GM21737 (cell line): ENCODE data around the gene POTEF.
"Not testable (repeated sequence)": the region's sequence is repeated elsewhere in the genome, so short reads cannot be mapped to it uniquely, and the experiment has no call there.

ENCODE experiments used
- ATAC-seq: cut with Tn5 transposase; IDR thresholded peaks from one replicate; pipeline ENCODE4 v1.9.1; 2021; ENCODE audit warnings: mild to moderate bottlenecking, moderate library complexity; ENCODE audit not compliant: unreplicated experiment

Gene POTEF

DNA sequence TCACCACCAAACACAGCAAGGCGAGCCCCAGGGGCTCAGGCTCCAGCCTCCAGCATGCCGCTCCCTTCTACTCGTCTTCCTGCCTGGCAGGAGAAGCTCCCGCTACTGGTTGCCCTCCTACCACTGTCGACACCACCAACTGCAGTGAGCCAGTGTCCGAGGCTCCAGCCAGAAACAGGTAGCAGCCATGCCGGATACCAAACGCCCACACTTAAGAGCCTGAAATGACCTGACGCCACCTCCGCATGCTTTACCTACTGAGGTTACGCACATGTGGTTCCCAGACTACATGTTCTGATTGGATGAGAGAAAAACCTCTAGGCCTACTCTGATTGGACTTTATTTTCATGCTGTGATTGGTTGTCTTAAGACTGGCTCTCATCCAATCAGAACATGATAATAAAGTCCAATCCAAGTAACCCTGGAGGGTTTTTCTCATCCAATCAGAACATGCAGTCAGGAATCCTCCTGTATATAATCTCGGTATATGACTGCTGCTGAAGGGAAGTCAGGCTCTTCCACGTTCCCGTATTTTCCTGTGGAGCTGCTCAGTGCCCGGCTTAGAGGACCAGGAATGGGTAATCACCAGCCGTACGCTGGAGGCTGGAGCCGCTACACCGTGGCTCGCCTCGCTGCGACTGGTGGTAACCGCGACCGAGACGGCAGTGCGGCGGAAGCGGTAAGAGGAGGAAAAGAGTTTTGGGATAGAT, at the start of gene POTEF:
Gene POTEF, minus strand, starts transcription at position 103 of the 710 bp plus-strand sequence. CDS start 8,707 bp downstream, outside the sequence.
- not testable (repeated sequence) for ATAC-seq

DNA sequence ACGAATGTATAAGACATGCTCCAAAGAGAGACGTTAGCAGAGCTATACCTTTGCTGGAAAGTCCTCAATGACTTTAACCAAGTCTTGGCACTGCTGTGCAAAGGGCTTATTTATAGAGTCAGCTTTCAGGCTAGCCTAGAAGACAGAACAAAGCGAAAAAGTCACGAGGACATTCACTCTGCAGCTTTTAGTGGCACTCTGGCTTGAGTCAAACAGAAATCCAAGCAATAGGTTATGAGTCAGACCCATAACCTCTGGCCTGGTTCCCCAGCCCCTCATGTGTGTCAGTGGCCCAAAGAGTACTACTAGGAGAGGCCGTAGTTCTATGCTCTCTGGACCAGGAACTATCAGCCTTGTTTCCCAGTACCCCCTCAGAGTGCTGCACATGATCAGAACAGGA, 45.8 kb upstream of the POTEF start:
- ATAC-seq, result not testable (repeated sequence)

DNA sequence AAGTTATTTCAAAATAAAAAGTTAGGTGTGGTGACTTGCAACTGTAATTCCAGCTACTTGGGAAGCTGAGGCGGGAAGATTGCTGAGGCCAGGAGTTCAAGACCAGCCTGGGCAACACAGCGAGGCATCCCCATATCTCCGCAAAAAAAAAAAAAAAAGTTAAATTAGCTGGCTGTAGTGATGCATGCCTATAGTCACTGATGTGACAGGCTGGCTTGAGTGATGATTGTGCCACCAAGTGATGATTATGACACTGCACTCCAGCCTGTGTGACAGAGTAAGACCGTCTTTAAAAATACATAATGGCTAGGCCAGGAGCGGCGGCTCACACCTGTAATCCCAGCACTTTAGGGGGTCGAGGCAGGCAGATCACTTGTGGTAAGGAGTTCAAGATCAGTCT, 40.9 kb upstream of the POTEF start:
- ATAC-seq, result no peak

DNA sequence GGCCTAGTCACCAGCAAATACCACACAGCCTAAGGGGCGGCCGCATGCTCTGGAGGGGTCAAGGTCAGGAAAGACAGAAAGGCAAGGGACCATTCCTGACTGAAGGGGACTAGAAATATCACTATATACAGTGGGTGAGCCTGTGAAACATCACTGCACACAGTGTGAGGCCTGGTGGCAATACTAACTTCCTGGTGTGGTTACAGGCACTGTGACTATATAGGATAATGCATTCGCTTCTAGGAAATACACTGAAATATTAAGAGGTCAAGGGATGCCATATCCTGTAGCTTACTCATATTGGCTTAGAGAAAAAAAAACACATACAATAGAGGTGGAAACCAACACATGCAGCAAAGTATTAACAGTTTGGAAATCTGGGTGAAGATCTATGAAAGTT, 40.1 kb upstream of the POTEF start:
- ATAC-seq, result not testable (repeated sequence)

DNA sequence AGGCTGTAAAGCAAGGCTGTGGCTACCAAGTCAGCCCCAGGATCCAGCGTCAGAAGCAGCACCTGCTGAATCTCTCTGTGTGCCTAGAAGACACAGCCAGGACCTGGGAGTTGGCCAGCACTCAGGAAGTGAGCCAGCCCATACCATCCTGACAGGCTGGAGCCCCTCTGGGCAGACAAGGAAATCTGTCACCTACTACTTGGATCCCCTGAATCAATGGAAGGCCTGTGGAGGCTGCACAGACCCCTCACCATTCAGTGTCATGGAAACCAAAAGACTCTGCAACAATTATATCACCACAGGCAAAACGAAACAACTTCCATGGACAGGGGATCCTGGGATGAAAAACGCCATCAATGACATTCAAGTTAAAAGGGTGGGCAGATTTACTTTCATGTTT, 37.6 kb upstream of the POTEF start:
- ATAC-seq, result not testable (repeated sequence)

DNA sequence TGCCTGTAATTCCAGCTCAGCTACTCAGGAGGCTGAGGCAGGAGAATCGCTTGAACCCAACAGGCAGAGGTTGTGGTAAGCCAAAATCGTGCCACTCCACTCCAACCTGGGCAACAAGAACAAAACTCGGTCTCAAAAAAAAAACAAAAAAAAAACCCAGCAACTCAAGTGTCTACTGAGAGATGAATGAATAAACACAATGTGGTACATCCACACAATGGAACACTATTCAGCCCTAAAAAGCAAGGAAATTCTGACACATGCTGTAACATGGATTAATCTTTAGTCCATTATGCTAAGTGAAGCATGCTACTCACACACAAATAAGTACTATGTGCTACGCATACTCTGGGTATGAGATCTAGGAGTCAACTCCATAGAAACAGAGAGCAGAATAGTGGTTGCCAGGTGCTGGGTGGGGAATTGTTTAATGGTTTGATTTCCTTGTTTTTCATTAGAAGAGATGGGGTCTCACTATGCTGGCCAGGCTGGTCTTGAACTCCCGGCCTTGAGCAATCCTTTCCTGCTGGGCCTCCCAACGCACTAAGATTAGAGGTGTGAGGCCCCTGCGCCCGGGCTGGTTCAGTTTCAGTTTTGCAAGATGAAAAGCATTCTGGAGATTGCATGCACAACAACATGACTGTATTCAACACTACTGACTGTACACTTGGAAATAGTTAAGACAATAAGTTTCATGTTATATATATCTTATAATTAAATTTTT, 36.4 kb upstream of the POTEF start:
- ATAC-seq, result no peak

DNA sequence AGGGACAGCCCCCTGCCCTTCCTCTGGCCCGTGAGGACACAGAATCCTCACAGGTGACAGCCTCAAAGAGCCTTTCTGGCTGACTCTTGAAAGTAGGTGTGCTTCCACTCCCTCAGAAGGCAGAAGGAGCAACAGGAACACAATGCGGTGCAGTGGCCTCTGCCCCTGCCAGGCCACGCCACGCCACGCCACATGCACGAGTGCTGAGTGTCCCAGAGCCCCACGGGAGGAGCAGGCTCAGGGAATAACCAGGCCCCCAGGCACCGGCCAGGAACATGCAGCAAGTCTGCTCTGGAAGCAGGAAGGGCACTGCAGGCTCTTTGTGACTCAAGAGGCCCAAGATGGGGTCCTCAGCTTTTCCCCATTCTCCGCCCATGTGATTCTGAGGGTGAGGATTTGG, 33.9 kb upstream of the POTEF start:
- no peak for ATAC-seq

DNA sequence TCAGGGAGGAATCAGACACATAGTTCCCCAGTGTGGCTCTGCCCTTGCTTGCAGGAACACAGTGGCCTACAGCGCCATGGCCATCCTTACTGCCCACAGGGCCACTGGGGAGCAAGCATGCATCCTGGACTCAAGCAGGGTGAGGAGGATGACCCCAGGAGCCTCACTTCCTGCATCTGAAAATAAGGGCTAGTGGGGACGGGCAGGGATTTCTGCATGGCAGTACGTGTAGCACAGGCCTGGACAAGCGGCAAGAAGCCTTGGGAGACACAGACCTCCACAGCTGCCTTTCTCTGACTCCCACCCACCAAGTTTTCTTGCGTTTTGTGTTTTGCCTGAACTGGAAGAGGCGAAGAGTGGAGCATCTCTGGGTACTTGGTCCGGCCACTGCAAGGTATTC, 33.5 kb upstream of the POTEF start:
- ATAC-seq, result not testable (repeated sequence)

DNA sequence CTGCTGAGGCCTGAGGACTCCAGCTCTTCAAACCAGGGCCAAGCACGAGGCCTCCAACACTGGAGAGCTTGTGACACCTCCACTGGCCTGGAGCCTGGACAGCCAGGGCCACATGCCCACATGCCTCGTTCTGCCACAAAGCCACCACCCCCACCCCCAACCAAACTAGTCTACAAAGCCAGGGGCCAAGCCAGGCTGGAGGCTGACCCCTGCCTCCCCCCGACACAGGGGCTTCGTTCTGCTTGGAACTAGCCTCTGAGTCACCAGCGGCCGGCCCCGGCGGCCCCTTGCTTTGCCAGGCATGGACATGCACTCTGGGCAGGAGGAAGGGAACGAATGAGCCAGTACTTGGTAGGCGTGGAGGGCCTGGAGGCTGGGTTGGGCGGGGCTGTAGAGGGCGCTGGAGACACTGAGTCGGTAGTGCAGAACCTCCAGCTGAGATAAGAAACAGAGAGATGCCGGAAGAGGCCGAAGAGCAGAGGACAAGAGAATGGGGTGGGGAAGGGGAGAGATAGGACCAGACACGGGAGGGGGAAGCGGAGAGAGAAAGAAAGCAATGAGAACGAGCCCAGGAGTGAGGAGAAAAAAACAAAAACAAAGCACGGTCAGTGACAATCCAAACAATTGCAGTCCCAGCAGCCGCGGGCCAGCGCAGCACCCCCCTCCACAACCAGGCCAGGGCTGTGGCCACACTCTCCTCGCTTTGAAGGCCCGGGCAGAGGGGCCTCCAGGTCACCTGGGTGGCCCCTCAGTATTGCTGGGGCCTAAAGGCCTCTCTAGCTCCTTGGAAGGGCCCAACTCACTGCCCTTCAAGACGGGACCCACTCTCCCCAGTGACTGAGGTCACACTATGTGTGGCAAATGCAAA, 32.0 kb upstream of the POTEF start:
- ATAC-seq, result not testable (repeated sequence)

DNA sequence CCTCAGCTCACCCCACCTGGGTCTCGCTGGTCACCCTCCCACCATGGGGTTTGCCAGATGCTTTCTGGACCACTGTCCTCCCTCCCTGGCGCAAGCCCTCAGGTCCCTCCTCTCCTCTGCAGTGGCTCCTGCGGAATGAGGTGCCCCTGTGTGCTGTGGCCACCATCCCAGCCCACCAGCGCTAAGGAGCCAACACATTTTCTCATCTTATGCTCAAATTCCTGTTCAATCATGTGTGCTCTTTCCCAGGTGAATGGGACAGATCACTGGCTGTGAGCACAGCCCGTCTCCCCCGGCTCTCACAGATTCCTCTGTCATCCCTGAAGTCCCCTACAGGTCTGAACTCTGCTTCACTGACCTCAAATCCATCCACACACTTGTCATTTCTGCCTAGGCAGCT, 31.1 kb upstream of the POTEF start:
- ATAC-seq, result no peak

DNA sequence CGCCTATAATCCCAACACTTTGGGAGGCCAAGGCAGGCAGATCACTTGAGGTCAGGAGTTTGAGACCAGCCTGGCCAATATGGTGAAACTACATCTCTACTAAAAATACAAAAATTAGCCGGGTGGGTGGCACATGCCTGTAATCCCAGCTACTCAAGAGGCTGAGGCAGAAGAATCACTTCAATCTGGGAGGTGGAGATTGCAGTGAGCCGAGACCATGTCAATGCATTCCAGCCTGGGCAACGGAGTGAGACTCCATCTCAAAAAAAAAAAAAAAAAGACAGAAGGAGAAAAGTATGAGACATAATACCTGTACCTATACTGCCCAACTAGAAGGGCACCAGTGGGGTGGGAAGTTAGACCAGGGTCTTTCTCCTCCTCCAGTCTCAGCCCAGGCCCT, 30.4 kb upstream of the POTEF start:
- not testable (repeated sequence) for ATAC-seq

DNA sequence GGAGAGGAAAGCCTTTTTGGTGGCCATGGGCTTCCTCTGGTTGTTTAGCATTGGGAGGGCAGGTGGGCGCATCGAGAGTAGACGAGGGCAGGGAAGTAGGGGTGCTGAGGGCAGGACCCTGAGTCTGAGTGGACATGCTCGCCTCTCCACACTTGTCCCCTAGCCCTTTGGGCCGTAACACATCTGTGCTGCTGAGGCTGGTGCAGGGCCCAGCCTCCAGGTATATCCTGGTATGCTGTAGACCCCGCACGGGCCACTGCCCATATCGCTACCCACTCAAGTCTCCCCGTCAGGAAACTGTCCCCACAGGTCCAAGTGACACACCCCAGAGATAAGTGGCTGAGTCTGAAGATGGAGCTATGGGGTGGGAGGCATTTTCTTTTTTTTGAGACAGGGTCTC, 29.6 kb upstream of the POTEF start:
- no peak for ATAC-seq

DNA sequence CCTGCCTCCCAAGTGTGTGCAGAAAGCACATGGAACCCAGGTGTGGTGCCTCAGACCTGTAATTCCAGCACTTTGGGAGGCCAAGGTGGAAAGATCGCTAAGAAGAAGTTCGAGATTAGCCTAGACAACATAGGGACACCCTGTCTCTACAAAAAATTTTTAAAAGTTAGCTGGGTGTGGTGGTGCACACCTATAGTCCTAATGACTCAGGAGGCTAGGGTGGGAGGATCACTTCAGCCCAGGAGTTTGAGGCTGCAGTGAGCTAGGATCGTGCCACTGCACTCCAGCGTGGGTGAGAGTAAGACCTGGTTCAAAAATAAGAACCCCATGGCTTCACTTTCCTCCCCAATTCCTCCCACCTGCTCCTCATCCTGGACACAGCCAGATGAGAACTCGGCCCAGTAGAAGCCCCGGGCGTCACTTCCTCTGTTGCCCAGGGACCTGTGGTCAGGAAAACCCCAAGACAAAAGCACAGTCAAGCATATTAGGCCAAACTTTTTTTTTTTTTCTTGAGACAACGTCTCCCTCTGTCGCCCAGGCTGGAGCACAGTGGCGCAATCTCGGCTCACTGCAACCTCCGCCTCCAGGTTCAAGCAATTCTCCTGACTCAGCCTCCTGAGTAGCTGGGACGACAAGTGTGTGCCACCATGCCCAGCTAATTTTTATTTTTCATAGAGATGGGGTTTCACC, 28.9 kb upstream of the POTEF start:
- ATAC-seq, result peak; percentile 89

DNA sequence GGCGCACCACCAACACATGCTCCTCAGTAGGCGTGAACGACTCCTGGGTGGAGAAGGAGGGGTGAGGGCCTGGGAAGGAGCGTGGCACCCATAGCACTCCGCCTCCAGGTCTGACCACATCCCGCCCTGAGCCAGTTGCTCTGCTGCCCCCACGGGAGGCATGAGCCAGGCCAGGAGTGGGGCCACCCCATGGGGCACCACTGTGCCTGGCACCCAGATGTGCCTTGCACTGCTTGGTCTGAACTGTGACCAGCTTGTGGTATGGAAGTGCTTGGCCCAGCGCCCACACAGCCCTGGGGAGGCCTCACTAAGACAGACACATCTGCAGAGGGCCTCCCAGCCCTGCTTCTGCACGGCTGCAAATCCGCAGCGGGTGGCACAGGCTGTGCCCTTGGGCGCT, 28.3 kb upstream of the POTEF start:
- peak; percentile 33 for ATAC-seq

DNA sequence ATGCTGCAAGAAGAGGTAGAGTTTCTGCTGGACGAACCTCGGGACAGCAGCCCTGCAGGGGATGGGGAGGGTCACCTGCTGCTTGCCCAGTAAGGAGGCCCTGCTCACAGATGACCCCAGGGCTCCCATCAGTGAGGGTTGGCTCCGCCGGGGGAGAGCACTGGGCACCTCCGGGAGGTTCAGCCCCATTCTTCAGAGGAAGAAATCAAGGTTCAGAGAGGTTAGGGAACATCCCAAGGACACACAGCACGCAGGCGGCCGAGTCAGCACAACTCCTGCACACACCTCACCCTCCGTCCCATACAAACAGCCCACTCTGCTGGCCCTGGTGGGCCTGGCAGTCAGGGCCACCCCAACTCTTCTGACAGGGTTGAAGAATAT, 27.6 kb upstream of the POTEF start:
- no peak for ATAC-seq

DNA sequence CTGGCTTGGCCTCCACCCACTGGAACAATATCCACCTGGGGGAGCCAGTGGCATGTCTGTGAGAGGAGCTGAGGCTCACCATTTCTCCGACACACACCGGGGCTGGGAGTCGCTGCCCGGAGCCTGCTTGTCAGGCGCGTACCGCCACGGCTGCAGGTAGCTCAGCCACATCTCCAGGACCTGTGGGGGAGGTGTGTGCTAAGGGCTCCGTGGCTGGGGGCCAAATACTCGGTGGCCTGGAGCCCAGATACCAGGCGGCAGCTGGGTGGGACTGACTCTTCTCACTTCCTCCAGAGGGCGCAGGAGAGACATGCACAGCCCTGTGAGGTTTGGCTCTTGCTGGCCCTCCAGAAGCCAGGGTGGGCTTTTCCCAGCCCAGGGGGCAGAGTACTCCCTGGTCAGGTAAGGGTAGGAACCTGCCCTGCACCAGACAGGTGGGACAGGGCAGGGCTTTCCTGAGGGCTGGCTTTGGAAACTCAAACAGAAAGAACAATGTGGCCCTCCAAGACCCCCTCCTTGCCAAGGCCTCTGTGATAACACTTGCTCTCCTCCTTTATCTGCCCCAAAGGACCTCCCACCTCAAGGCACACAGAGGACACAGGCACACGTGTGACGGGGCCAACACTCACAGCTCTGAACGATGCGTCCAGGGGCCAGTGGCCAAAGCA, 27.1 kb upstream of the POTEF start:
- not testable (repeated sequence) for ATAC-seq

DNA sequence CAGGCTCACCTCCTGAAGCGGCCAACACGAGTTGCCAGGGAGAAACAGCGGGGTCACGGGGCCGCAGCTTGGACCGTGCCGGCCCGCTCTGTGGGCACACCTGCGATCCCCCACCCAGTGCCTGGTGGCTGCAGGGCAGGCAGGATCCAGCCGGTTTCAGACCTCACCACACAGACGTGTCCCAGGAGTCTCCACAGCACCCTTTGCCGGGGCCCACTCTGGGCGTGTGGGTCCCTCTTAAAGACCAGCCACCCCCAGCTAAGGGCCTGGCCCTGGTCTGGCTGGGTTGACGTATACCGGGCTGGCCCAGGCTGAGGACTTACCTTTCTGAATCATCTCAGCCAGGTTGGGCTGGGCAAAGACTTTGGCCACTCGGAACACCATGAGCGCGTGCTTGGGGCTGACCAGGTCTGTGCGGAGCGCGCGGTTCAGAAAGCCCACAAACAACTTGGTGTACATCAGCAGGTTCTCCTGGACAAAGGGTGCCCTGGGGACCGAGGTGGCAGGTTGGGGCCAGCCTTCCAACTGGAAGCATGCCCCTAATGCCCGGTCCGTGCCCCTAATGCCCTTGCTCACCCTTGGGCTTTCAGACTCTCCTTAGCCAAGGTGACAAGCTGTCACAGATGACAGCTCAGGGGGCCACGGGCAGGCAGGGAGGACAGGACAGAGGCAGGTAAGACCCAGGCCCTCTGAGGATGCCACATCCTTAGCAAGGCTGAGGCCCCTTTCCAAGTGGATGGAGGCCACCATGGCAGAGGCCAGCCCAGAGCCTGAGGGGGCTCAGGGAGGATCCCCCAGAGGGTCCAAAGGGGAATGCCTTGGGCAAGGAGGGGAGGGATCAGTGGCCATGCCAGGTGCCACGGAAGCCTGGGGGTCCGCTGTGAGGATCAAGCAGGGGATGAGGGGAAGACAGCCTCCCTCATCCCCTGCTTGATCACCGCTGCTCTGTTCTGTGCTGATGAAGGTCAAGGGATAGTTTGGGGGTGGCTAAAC, 26.0 kb upstream of the POTEF start:
- no peak for ATAC-seq

DNA sequence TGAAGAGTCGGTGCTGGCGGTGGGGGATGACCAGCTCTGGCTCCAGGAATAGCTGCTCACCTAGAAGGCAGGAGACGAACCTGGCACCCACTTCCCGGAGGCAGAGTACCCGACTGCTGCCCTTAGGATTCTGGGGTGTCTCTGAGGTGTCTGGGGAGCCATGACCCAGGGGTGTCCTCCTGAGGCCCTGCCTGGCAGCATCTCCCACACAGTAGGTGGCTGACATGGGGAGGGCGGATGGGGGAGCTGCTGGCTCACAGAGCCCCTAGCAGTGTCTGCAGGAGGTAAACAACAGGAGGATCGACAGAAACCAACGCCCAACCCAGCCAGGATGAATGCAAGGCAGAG, 25.4 kb upstream of the POTEF start:
- not testable (repeated sequence) for ATAC-seq

DNA sequence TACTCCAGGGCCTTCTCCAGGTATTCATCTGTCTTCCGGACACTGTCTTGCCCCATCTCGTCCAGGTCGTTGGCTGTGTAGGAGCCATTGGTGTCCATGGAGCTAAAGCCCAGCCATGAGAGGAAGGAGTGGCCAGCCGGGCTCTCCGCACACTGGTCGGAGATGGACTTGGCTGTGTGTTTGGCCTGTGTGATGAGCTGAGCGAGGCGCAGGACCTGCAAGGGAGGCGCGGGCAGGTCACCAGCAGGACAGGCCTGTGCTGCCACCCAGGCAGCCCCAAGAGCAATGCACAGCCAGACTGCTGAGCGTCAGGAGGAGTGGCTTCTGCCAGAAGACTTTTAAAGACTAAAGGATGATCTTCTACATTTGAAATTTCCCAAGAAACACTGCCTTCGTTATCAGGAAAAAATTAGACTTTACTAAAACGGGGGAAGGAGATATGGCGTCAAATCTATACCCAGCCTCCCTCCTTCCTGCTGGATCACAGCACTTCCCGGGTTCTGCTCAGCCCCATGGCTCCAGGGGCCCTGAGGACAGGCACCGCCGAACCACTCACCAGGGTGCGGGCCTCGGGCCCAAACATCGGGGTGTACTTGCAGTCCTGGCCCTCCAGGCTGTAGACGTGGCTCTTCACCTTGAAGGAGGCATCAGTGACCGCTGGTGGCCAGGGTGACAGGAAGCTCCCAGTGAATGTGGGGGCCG, 24.9 kb upstream of the POTEF start:
- not testable (repeated sequence) for ATAC-seq
